ENCODE results near the gene PLPPR2.

DNA sequence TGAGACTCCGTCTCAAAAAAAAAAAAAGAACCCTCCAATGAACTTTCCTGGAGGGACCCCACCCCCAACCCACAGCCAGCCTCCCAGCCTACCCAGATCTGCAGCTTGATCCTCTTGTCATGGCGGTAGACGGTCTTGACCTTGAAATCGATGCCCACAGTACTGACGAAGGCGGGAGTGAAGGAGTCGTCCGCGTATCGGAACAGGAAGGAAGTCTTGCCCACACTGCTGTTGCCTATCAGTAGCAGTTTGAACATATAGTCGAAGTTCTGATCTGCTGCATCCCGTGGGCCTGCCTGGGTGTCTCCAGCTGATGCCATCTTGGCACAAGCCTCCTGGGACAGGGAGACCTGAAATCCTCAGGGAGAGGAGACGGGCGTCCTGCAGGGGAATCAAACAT, 18.2 kb upstream of the PLPPR2 start:
- TF ChIP-seq, protein P1, sequence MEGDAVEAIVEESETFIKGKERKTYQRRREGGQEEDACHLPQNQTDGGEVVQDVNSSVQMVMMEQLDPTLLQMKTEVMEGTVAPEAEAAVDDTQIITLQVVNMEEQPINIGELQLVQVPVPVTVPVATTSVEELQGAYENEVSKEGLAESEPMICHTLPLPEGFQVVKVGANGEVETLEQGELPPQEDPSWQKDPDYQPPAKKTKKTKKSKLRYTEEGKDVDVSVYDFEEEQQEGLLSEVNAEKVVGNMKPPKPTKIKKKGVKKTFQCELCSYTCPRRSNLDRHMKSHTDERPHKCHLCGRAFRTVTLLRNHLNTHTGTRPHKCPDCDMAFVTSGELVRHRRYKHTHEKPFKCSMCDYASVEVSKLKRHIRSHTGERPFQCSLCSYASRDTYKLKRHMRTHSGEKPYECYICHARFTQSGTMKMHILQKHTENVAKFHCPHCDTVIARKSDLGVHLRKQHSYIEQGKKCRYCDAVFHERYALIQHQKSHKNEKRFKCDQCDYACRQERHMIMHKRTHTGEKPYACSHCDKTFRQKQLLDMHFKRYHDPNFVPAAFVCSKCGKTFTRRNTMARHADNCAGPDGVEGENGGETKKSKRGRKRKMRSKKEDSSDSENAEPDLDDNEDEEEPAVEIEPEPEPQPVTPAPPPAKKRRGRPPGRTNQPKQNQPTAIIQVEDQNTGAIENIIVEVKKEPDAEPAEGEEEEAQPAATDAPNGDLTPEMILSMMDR (IDR thresholded peaks at IDR 0.05; ENCODE audit: poor library complexity) = no peak
- TF ChIP-seq EZH2 (IDR thresholded peaks at IDR 0.05; ENCODE audit: borderline replicate concordance) = no peak
- TF ChIP-seq EZH2phosphoT487 (IDR thresholded peaks at IDR 0.05; ENCODE audit: low read depth, severe bottlenecking, unreplicated experiment) = no peak

Measured in hepatocyte (in vitro differentiated cells).